Purkinje cell (primary cell): ENCODE results near the gene TAF3. TPM values are rescaled to one million over a fixed set of nuclear protein-coding genes. Genes with fewer than 3 reads are reported as not detected.

Experiments
- polyA plus RNA-seq: library from polyadenylated mRNA; unstranded; fragments of >200 nt; fragmentation: Nextera tagmentation; gene quantifications from 2 replicates; pipeline ENCODE4 v1.2.1, GENCODE V29; 2014

The TAF3 gene
- 5.1 and 6.1 TPM in 2 replicates for polyA plus RNA-seq

DNA sequence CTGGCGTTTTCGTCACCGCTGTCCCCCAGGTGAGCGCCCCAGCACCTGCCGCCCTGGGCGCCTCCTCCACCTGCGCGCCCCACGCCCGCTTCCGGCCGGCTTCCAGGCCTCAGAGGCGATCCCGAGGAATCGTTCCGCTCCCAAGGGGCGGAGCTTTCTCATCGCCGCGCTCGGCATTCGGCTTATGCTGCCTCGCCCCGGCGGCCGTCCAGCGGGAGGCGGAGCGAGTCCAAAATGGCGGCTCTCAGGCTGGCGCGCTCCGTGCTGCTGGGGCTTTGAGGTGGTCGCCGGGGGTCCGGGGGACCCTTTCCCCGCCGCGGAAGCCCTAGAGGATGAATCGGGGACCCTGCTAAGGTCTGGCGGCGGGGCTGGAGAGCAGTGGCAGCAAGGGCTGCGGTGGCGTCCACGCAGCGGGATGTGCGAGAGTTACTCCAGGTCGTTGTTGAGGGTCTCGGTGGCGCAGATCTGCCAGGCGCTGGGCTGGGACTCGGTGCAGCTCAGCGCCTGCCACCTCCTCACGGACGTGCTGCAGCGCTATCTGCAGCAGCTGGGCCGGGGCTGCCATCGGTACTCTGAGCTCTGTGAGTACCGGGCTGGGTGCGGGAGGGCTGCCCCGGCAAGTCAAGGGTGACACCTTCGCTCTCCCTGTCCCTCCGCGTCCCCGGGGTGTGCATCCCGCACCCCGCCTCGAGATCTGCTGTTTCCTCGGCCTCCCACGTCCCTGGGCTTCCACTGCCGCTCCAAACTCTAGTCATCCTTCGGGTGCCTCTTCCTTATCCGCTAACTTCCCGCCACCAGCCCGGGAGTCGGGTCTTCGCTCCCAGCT lies at the start of gene TAF3:
Gene TAF3 (plus strand): TSS at position 211 of the 826 bp plus-strand sequence. CDS start 205 bp downstream, at position 416.

DNA sequence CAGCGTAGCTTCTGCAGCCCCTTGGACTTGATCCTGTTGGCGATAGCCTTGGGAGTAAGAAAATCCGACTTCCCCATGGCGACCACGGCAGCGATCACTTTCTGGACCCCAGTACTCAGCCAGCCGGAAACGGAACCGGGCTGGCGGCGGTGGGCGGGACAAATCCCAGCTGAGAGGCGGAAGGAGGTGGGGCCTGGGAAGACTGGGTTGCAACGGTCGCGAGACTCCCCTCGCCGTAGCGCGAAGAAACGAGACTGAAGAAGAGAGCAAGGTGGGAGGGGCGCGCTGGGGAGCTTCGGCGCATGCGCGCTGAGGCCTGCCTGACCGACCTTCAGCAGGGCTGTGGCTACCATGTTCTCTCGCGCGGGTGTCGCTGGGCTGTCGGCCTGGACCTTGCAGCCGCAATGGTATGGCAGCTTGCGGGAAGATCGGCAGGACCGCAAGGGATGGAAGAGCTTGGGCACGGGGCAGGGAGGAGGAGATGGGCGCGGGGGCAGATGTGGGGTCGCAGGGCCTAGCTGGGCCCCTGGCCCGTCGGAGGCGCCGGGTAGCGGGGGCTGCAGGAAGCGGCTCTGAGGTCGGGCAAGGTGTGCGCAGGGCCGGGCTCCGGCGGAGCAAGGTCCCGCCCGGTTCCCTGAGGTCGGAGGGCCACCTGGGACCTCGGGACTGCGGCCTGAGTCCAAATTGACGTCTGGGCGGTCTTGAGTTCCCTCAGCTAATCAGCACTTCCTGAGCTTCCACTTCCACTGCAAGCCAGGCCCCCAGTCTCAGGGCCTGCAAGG lies 30.3 kb upstream of the TAF3 start, which contains the start of the genes ATP5F1C and KIN:
Gene ATP5F1C (plus strand): TSS at position 321 of the 782 bp plus-strand sequence. CDS start 31 bp downstream, at position 352.
Gene KIN (minus strand): TSS at position 137 of the 782 bp plus-strand sequence. CDS start 60 bp downstream, at position 77.

GRCh38 chr10:8054494-8055407 lies 236.4 kb downstream of the TAF3 start, which contains the start of gene GATA3:
GATA3 (plus strand) TSS chr10:8054688; CDS start chr10:8055656, 968 bp downstream.

Other genes with a start within 250 kb of the TAF3 start
- 0.70 TPM in 1 of 2 replicates, not detected in the other for gene ITIH5, start 151.5 kb upstream of the TAF3 start, polyA plus RNA-seq
- gene ITIH2, start 115.2 kb upstream of the TAF3 start, polyA plus RNA-seq: 0.11 and 3.4 TPM in 2 replicates
- gene KIN, start 30.5 kb upstream of the TAF3 start, polyA plus RNA-seq: 24.3 and 28.1 TPM in 2 replicates
- 2,412 and 2,629 TPM in 2 replicates for gene ATP5F1C, start 30.3 kb upstream of the TAF3 start, polyA plus RNA-seq
- gene GATA3, start 236.2 kb downstream of the TAF3 start, polyA plus RNA-seq: not detected in 2 replicates